Brain microvascular endothelial cell (primary cell): ENCODE measurements around the gene NR2F1-AS1.

Source experiments
- DNase-seq: peaks from one replicate; pipeline ENCODE4 v3.0.0-alpha.2; 2020
- H3K27ac ChIP-seq: fragments of 250-450 bp; sonication (Bioruptor Pico); 2 replicates; pipeline ENCODE4 v1.5.1; 2020; ENCODE audit warnings: mild to moderate bottlenecking, moderate library complexity
- H3K27me3 ChIP-seq: fragments of 250-450 bp; sonication (Bioruptor Pico); replicated peaks from 2 replicates; pipeline ENCODE4 v1.5.1; 2020; ENCODE audit warnings: mild to moderate bottlenecking
- H3K36me3 ChIP-seq: fragments of 250-450 bp; sonication (Bioruptor Pico); replicated peaks from 2 replicates; pipeline ENCODE4 v1.5.1; 2020; ENCODE audit warnings: mild to moderate bottlenecking
- H3K4me3 ChIP-seq: 2 replicates; pipeline ENCODE4 v1.5.1; 2011; ENCODE audit warnings: low read depth, mild to moderate bottlenecking, control low read depth, low read length, moderate library complexity
- CTCF ChIP-seq: IDR thresholded peaks from 2 replicates; pipeline ENCODE4 v1.5.1; 2011; ENCODE audit warnings: low read depth, mild to moderate bottlenecking, moderate library complexity, low read length, control low read depth, inconsistent platforms; ENCODE audit errors: missing control alignments
- in situ Hi-C: cut with HindIII; loops from 2 replicates; pipeline ENCODE4 v1.10.0; 2017; ENCODE audit warnings: low sequenced_read_pairs, low pct_ligation_motif_present

The NR2F1-AS1 gene

GRCh38 chr5:93503598-93504067, 77.4 kb downstream of the NR2F1-AS1 start:
- TF ChIP-seq CTCF = no peak
- in situ Hi-C loops = no loop called here
- DNase-seq = peak; percentile 94
- no peak overlapping the region for H3K4me3 ChIP-seq
- peak overlapping the region; percentile 99 for H3K27ac ChIP-seq
- no peaks in the 10 kb centered on the region for H3K36me3 ChIP-seq
- no peaks in the 10 kb centered on the region for H3K27me3 ChIP-seq

- no peak for TF ChIP-seq CTCF
- Histone ChIP-seq H3K36me3 (no peaks in the 10 kb centered on the region), H3K27ac (peak overlapping the region; percentile 85), H3K27me3 (no peaks in the 10 kb centered on the region), H3K4me3 (no peak overlapping the region)
- DNase-seq = peak; percentile 86
- in situ Hi-C loops = no loop called here
Observed at GRCh38 chr5:93497096-93497495, 83.9 kb downstream of the NR2F1-AS1 start.

GRCh38 chr5:93479982-93480509, 101.0 kb downstream of the NR2F1-AS1 start:
- in situ Hi-C loops = no loop called here
- Histone ChIP-seq H3K27me3 (no peaks in the 10 kb centered on the region), H3K4me3 (no peak overlapping the region), H3K36me3 (peaks cover 4% of the 10 kb centered on the region), H3K27ac (no peak overlapping the region)
- no peak for DNase-seq
- no peak for TF ChIP-seq CTCF

GRCh38 chr5:93477816-93478215, 103.2 kb downstream of the NR2F1-AS1 start:
- DNase-seq = no peak
- Histone ChIP-seq H3K4me3 (no peak overlapping the region), H3K27me3 (no peaks in the 10 kb centered on the region), H3K36me3 (peaks cover 4% of the 10 kb centered on the region), H3K27ac (no peak overlapping the region)
- no peak for TF ChIP-seq CTCF
- in situ Hi-C loops = no loop called here

GRCh38 chr5:93476251-93476742, 104.7 kb downstream of the NR2F1-AS1 start:
- in situ Hi-C loops = no loop called here
- H3K27me3 ChIP-seq = no peaks in the 10 kb centered on the region
- TF ChIP-seq CTCF = no peak
- no peak overlapping the region for H3K27ac ChIP-seq
- no peak overlapping the region for H3K4me3 ChIP-seq
- DNase-seq = no peak
- H3K36me3 ChIP-seq = peaks cover 4% of the 10 kb centered on the region

GRCh38 chr5:93462916-93463315, 118.1 kb downstream of the NR2F1-AS1 start:
- no peak for TF ChIP-seq CTCF
- Histone ChIP-seq H3K36me3 (no peaks in the 10 kb centered on the region), H3K27me3 (no peaks in the 10 kb centered on the region), H3K4me3 (no peak overlapping the region), H3K27ac (no peak overlapping the region)
- in situ Hi-C loops = no loop called here
- no peak for DNase-seq
